Stromal cell of bone marrow (primary cell): Measurements from ENCODE around the gene NFE2.
"Not testable (repeated sequence)": the region's sequence is repeated elsewhere in the genome, so short reads cannot be mapped to it uniquely, and the experiment has no call there.

ENCODE experiments used
- DNase-seq: peaks from one replicate; pipeline ENCODE4 v3.0.0-alpha.2; 2012; ENCODE audit warnings: low read depth

NFE2 gene

DNA sequence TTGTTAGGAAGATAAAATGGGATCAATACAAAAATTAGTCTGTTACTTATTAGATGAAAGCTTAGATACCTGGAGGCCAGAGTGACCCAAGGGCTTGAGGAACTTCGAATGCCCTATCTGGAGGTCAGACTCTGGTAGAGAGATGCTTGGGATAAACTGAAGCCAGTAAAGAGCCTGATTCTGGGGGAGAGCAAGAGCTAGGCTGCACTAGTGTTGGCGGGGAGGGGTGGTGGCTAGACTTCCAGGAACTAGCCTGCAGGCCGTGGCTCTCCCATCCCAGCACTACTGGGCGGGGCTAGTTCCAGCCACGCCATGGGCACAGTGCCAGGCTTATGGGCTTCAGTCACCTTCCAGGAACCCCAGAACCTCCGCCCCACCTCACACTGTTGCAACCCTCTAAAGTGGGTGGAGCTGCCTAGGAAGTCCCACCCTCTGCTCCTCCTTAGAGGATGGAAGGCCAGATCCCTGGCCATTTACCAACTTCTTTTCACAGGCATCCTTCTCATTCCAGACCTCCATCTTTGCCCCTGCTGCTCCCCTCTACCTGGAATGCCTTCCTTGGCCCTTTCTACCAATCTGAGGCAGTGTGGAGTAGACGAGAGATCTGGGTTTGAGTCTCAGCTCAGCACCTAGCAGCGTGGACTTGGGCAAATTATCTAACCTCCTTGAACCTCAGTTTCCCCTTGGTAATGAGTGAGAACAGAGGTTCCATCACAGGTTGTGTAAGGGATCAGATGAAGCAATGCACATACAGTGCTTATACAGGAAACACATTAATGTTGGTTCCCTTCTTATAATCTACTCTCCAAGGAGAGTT is 6.3 kb upstream of the NFE2 start:
- no peak for DNase-seq

DNA sequence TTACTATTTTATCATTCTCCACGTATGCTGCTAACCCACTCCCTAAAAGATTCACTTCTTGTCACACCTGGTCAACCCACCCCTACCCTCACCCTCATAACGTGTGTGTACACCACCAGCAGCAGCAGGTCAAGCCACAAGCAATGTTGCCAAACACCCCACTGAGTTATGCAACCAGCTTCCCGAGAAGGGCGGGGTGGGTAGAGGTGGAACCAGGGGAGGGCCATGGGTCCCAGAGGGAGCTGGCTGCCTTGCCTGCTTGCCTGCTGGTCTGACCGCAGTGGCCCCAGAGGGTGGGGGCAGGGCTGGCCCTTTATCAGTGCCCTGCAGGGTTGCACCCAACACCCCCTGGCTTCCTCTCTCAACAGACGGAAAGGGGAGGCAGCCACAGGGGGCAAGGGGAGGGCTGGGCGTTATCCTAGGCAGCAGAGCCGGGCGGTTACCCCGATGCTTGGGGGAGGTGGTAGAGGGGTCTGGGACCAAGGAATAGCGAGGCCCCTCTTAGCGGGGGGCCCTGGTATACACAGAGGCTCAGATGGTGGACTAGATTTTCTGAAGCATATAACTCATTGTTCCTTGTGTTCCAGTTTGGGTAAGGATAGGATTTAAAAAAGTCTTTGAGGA is 3.5 kb upstream of the NFE2 start:
- DNase-seq = no peak

DNA sequence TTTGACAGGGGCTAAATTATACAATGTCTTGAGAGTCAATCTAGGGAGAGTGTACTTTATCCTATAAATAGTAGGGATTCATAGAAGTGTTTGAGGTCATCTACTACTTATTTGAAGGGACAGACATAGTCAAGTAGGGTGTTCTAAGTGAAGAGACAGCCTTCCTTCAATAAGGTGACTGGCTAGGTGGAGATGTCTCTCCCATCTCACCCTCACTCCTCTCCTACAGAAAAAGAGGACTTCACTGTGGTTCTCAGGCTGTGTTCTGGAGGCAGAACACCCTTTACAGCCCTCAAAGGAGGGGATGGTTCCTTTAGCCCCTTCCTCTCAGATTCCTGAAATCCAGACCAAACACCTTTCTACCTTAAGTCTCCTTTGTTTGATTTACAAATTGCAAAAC is 2.8 kb upstream of the NFE2 start:
- DNase-seq = no peak

DNA sequence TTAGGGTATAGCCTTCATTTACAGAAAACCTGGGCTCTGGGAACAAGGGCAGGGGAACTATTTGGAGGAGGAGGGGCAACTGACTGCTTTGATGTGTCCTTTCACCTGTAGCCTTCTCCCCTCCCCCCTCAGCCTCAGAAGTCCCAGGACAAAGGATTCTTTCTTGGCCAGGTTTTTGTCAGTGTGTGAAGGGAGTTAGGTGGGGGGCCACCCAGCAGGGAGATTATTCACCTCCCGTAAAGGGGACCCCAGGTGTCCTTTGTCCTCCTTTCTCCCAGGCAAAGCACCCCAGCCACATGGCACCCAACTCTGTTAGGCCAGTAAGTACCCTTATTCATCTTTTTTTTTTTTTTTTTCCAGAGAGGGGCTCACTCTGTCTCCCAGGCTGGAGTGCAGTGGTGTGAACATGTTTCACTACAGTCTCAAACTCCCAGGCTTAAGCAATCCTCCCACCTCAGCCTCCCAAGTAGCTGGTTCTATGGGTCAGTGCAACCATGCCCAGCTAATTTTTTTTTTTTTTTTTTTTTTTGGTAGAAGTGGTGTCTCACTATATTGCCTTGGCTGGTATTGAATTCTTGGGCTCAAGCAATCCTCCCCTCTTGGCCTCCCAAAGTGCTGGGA is 723 bp upstream of the NFE2 start:
- no peak for DNase-seq

DNA sequence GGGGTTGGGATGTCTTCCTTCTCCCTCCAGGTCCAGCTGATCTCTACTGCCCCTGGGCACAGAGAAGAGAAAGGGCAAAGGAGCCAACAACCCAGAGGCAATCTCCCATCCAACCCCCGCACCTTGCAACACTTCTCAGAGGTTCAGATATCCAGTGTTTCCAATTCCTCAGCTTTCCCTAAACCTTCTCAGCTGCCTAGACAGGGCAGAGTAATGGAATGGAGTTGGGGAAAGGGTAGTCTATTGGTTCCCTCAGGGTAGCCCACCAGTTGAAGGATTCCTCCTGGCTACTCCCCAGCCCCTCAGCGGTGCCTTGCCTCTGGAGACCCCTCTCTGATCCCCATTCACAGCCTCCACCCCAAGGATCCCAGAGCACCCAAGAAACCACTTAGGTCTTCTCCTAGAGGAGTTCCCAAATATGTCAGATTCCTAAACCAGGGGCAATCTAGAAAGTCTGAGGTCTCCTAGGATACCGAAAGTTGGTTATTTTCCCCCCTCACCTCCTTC is 537 bp downstream of the NFE2 start:
- no peak for DNase-seq

DNA sequence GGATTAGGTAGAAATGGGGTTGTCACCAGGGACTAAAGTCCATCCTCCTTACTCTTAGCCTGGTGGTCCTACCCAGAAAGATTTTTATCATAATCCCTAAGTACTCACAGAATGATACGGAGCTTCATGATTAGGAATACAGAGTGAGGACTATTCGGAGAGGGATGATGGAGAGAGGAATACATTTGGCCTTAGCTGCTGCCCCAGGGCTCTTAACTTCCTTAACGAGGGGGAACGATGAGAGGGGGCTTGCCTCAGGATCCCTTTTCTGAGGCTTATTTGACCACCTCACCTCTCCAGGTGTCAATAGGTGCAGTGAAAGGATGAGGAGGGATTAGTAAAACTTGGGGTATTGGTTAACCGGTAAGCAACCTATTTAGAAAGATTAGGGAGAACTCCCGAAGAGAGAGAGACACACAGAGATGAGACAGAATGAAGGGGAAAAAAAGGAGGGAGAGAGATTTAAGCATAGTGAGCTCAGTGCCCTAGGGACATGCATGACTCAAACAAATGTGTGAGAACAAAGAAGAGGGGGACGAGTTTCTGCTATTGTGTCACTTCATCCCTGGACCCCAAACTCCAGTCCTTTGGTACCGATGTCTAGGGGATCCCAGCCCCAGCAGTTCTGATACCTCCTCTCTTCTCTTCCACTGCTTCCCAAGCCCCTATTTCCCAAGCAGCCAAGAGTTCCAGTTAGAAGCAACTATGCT is 1.1 kb downstream of the NFE2 start:
- peak; percentile 52 for DNase-seq

DNA sequence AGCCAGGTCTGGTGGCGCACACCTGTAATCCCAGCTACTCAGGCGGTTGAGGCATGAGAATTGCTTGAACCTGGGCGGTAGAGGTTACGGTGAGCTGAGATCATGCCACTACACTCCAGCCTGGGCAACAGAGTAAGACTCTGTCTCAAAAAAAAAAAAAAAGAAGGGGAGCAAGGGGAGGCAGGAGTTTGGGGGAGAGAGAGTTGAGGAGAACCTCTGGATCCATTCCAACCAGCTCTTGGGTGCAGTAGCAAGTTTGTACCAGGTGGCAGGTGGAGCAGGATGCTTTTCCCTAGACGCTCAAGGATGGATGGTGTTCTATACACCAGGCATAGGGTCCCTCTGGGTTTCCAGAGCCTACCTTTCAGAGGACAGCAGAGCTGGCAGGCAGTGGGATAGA is 1.9 kb downstream of the NFE2 start:
- DNase-seq = no peak

DNA sequence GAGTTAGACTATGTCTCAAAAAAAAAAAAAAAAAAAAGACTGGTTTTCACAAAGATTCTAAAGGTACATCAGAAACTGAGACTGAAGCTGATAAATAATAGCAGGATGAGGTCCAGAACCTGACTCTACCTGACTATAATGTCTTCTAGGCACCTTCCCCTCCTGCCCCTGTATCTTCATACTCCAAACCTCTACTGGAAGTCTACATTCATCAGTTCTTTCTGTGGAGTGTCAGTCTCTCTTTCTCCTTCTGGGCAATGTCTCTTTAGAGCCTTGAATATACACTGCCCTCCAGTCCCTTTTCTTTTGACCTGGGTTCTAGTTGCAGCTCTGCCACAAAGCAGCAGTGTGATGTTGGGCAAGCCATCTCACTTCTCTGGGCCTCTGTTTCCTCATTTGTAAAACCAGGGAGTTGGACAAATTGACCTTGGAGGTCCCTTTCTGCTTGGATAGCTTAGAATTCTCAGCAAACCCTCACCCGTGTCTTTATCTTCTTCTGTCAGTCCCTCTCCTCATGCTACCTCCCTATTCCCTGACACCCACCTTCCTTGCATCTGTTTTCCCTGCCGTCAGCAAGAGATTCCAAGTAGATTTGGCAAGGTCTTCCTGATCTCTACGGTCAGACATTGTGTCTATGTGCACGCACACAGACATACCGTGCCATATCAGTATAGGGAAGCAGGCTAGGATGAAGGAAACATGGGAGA is 4.3 kb downstream of the NFE2 start:
- DNase-seq = no peak

DNA sequence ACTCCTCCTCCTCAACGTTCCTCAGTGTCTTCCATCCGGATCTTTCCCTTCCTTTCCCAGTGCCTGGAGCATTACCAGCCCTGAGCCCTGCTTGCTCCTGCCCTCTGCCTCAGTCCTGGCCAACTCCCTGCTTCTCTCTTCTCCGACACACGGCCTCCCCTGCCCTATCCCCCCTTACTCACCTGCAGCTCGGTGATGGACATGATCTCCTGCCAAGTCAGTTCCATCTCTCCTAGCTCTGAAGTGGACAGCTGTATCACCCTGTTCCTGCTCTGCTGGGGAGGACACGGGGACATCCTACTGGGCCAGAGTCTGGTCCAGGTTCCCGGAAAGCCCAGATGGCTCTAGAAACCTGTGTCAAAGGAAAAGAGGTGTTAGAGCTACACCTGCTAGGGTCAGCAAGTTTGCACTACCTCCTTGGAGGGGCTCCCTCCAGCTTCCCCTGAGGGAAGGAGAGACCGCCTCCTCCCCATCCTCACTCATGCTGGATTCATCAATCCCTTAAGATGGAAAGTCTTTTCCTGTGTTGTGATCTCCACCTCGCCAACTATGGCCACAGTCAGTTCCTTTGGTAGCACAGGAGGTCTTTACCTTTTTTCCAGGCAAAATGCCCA is 5.8 kb downstream of the NFE2 start:
- no peak for DNase-seq

DNA sequence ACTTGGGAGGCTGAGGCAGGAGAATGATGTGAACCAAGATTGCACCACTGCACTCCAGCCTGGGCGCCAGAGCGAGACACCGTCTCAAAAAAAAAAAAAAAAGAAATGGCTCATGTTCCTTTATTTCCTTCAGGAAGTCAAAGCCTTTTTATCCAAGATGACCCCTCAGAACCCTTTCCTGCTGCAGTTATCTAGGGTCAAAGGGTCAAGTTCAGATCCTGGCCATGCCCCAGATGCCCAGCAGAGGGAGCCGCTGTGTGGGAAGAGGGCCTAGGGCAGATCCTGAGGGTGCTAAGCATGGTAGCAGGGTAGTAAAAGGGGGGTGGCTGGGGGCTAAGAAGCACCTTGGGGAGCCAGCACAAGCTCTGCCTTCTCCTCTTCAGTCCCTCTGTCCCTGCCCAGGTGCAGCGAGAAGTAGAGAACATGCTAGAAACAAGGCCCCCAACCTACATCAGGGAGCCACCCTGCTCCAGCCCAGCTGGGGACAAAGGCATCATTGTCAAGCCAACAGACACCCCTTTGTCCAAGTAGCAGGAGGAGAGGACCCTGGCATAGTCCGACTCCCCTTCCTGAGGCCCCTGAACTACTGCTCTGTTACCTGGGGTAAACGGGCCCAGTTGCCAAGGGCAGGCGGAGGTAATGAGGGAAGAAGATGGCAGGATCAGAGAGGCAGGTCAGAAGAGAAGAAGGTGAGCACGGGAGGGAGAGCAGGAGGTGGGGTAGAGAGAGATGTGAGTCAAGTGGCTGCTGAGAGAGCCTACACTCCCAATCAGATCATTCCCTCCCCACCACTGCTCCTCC is 6.5 kb downstream of the NFE2 start:
- DNase-seq = no peak

DNA sequence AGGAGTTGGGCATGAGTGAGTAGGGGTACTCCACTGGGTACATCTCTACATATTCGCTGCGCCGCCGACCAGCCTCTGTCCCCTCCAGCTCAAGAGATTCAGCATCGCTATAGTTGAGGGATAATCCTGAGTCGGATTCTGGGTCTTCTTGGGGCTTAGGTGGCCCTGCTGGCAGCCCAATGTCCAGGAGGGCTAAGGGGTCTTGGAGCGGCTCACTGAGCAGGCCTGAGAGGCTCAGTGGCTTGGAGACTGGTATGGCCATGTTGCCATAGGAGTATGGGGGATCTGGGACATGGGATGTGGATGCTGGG is 7.9 kb downstream of the NFE2 start:
- DNase-seq = no peak

DNA sequence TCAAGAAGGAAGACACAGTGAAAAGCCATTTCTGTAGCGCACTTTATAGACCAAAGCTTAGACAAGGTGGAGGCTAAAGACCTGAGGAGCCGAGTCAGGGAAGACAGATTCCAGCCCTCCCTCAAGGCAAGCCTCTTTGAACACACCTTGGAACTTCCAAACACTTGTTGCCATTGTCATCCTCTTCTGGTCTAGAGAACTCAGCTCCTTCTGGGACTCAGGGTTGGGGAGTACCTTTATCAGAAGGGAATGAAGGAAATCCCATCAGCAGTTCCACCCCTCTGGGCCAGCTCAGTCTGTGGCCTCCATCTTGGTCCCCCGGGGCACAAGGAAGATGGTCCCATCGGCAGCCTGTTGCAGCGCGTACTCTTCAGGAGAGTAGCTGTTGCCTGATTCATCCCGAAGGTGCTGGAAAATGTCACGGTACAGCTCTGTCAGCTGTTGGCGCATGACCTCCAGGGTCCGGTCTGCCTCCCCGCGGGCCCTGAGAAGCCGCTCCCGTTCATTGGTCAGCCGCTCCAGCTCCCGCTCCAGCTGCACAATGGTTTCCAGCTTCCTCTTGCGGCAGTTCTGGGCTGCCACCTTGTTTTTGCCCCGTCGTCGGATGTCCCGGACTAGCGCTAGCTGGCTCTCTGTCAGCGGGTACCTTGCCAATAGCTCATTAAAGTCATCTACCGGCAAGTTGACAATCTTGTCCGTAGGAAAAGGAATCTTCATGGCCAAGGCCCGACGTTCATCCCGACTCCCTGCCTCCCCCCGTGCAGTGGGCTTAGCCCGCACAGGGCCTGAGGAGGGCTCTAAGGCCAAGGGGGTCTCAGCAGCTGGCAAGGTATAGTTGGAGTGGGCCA is 8.5 kb downstream of the NFE2 start:
- no peak for DNase-seq

DNA sequence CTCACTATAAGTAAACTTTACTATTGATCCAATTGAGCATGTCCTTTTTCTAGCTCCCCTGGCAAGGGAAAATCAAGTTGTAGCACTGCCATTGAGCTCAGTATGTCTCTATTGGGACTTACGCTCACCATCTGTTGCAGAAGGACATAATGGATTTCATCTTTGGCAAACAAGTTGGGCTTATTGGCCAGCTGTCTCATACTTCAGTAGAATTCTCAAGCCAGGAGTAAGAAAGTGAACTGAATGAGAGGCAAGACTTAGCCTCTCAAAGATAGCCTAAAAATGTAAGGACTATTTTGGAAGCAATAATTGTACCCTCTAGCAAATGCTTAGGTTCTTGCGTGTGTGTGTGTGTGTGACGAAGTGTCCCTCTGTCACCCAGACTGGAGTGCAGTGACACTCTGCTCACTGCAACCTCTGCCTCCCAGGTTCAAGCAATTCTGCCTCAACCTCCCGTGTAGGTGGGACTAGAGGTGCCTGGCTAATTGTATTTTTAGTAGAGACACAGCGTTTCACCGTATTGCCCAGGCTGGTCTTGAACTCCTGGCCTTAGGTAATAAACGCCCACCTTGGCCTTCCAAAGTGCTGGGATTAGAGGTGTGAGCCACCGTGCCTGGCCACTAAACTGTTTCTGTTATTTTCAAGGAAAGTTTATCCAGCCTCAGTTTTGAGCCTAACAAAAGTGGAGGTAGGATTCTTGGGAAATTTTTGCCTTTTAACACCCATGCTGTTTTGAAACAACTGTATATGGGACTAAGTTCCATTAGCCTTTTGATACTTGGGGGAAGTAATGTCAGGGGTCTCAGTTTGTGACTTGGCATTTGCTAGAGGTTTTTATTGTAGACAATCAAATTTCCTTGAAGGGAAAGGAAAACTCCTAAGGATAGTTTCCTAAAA is 13.3 kb downstream of the NFE2 start:
- no peak for DNase-seq

DNA sequence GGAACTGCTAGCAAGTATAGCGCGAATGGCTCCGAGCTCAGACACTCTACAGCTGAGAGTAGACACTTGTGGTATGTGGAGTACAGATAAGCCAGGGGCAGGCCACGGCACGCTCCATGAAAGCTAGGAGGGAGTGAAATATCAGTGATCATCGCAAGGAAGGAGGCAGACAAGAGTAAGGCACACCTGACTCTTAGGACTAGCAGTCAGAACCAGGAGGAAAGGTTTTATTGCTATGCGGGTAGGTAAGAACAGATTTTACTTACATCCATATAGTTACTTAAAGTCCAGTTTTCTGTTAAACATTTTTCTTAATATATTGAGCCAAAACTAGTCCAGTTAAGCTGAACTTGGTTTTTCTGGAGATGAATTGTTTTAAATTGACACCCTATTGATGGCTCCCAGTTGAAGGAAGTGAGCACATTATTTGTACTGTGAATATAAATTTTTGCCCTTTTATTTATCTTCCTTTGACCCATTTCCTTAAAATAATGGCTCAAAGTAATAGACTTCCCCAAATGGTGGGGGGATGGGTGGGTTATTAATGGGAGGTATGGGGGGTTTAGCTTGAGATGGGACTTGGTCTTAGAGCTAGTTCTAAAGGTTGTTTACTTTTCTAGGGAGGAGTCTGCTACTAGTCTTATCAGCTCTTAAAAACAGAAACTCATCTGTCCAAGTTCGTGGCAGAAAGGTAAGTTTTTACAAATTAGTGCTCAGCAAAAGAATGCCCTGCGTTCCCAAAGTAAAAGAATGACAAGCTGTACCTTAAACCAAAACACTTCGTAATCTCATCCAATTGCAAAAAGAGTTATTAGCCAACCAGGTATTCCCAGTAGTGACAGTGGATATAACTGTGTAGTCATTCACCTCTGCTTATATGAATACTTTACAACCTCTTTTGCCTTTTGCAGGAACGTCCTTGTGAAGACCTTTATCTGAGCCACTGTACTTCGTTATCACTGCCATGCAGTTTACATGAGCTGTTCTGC is 14.5 kb downstream of the NFE2 start:
- no peak for DNase-seq

DNA sequence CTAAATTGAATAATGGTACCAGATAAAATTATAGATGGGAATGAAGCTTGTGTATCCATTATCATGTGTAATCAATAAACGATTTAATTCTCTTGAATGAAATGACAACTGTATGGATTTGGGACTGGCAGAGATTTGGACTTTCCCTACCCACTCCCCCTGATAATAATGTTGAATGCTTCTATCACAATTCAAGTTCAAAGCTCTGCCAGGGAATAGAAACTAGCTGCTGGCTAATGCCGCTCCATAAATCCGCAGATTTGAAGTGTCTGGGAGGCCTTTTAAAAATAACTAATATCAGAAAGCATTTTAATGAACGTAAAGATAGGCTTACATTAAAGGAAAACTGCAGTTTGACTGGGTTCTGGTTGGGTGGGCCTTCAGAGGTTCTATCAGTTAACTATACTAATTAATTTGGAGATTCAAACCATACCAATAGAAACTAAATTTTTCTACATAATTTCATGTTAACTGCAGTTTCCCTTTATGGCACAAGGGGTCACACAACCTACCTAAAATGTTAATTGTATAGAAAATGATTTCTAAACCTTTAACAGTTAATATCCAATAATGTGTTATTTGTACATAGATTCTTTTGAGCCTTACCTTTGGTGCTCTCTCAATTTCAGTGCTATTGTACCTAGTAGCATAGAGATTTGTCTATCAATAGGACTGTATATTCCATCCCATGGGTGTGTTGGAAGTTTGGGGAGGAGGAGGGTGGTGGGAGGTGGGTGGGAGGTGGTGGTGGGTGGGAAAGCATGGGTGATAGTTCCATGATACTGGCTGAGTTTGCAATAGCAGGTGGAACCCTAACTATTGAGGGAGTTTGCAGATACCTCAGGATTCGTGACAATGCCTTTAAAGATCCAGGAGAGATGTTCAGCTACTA is 15.4 kb downstream of the NFE2 start:
- no peak for DNase-seq

DNA sequence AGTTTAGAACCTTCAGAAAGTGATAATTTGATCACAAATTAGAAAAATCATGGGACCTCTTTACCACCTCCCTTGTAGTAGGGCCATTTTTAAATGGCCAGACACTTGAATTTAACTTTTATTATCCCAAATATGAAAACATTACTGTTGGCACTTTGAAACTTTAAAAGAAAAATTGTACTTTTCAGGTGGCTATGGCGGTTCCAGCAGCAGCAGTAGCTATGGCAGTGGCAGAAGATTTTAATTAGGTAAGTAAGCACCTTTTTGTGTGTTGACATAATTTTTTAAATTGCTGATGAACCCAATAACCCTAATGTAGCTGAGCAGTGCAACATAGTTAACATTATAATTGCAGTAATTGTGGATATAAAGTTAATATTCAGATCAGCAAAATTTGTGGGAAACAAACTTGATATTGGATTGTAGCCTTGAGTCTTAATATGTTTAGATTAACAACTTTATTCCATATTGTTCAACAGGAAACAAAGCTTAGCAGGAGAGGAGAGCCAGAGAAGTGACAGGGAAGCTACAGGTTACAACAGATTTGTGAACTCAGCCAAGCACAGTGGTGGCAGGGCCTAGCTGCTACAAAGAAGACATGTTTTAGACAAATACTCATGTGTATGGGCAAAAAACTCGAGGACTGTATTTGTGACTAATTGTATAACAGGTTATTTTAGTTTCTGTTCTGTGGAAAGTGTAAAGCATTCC is 16.6 kb downstream of the NFE2 start:
- not testable (repeated sequence) for DNase-seq
